BJ (cell line): ENCODE results near the gene VWA5B1. TPM values are rescaled to one million over a fixed set of nuclear protein-coding genes. Genes with fewer than 3 reads are reported as not detected.

Experiments
- CTCF ChIA-PET: fragments of 350-600 bp; formaldehyde crosslinking; extraction: SDS; loops from one replicate; lab custom pipeline; 2021; ENCODE audit warnings: antibody characterized with exemption, inconsistent platforms; lab: Yijun Ruan, JAX
- POLR2A ChIA-PET: fragments of 300-600 bp; sonication (Branson Sonifier 250); formaldehyde crosslinking; extraction: SDS; loops from one replicate; lab custom pipeline; 2021; ENCODE audit warnings: antibody characterized with exemption; lab: Charles Lee
- DNase-seq: peaks from one replicate; pipeline ENCODE4 v3.0.0-alpha.2; 2011; ENCODE audit warnings: low read depth
- H3K27me3 ChIP-seq: 2 replicates; pipeline ENCODE4 v1.6.0; 2011; ENCODE audit warnings: low read length; ENCODE audit not compliant: control insufficient read depth, insufficient read depth
- H3K36me3 ChIP-seq: 2 replicates; pipeline ENCODE4 v1.5.1; 2011; ENCODE audit warnings: low read length; ENCODE audit not compliant: control insufficient read depth, insufficient read depth
- H3K4me3 ChIP-seq: 2 replicates; pipeline ENCODE4 v1.5.1; 2011; ENCODE audit warnings: low read depth, mild to moderate bottlenecking, control low read depth, low read length
- CTCF ChIP-seq: IDR thresholded peaks from 2 replicates; pipeline ENCODE4 v1.5.1; 2011; ENCODE audit warnings: low read depth, mild to moderate bottlenecking, control low read depth, inconsistent platforms, low read length, moderate library complexity; ENCODE audit not compliant: insufficient read depth
- polyA plus RNA-seq: library from polyadenylated mRNA; depleted of rRNA; stranded (reverse); fragments of >200 nt; gene quantifications from 2 replicates; pipeline ENCODE4 v1.2.3, GENCODE V29; 2011

Gene VWA5B1
- polyA plus RNA-seq, 1 experiment: not detected

DNA sequence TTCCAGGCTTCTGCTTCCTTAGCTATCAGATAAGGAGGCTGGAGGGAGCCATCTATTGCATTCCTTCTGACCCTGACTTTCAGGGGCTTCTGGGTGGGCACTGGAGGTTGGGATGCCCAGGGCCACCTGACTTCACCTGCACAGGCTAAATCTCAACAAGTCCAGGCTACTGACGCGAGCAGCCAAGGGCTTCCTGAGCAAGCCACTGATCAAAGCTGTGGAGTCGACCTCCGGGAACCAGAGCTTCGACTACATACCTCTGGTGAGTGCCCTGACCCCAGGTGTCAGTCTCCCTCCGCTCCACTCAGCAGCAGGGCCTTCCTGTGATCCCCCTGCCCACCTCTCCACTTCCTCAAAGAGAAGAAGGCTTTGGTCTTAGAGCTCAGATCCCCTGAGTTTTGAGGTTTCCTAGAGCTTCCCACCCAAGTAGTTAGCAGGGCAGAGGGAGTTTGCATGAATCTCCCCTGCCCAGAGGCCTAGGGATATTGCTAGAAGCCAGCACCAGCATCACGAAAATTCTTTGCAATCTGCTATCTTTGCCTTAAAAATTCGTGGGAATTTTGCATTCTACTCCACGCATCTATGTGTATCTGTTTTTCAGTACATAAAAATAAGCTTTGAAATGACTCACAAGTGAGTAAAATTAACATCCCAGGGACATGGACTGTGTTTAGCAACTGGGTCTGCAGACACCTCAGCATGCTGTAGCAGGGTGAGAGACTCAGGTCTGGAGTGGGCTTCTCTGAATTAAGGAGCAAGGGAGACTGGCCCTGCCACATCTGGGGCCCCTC lies 61.4 kb downstream of the VWA5B1 start:
- Histone ChIP-seq H3K27me3 (peaks cover 2% of the 10 kb centered on the region), H3K4me3 (no peak overlapping the region), H3K36me3 (no peaks in the 10 kb centered on the region)
- CTCF ChIA-PET: interaction anchor here (0.8 to 1.7 kb wide), 2 partner anchors 10 to 25 kb away, joined by 3 read pairs; no protein-coding TSS in a partner anchor
- POLR2A ChIA-PET: no interaction called here
- DNase-seq: no peak
- no peak for TF ChIP-seq CTCF

- CTCF ChIA-PET: interaction anchor here (1.6 to 1.7 kb wide), 2 partner anchors 8 to 23 kb away, joined by 3 to 6 read pairs; no protein-coding TSS in a partner anchor
- POLR2A ChIA-PET: no interaction called here
- no peak for TF ChIP-seq CTCF
Observed at GRCh38 chr1:20353836-20354235, 63.2 kb downstream of the VWA5B1 start.

DNA sequence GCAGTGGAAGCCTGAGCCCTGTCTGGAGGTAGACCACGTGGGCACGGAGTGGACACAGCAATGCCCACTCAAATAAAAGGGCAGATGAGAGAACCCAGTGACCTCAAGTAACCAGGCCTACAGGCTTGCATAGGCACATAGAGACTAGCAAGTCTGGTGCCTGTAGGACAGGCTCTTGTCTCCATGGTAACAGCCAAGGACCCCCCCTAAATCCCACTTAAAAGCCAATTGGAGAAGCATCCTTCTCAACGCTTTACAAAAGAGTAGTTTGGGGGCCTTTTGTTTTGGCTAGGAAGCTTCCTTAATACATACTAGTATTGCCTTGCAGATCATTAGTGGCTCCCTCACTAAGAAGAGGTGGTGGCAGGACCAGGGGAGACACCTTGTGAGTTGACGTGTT lies 63.9 kb downstream of the VWA5B1 start:
- no peak for DNase-seq
- Histone ChIP-seq H3K4me3 (no peak overlapping the region), H3K27me3 (peaks cover 3% of the 10 kb centered on the region), H3K36me3 (no peaks in the 10 kb centered on the region)
- CTCF ChIA-PET: interaction anchor here (3.5 kb wide), 1 partner anchor 139 kb away, joined by 11 read pairs; no protein-coding TSS in a partner anchor
- POLR2A ChIA-PET: no interaction called here
- no peak for TF ChIP-seq CTCF

More at GRCh38 chr1:20353836-20354235, 63.2 kb downstream of the VWA5B1 start:
- no peak for DNase-seq
- no peaks in the 10 kb centered on the region for H3K36me3 ChIP-seq
- H3K27me3 ChIP-seq: peaks cover 3% of the 10 kb centered on the region
- H3K4me3 ChIP-seq: no peak overlapping the region

DNA sequence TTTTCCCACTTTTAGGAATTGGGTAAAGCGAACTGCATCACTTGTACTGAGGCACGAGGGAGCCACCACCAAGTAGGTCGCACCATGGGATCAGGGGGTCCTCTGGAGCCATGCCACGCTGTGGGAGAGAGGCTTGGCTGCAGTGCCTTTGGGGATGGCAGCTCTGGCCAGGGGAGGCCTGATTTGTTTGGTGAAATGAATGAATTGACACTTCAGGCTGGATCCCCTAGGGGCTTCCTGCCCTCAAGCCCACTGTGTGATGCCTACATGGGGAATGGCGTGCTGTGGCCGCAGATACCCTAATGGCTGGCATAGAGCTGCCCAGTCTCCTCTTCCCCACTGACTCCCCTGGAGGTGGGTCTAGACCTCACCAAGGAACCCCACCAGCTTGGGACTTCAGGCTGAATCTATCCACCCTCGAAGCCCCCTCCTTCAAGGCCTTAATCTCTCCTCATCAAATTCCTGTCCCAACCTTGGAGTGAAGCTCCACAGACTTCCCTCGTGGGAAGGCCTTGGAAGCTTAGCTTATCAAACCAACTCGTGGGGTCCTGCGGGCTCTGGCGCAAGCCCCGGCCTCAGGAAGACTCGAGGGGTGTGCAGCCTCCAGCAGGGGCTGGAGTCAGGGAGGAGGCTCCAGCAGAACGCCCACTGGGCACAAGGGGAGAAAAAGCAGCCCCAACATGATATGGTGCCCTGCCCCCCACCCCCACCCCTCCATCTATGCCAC lies 64.6 kb downstream of the VWA5B1 start:
- no peak for DNase-seq

More for the DNA sequence above, 64.6 kb downstream of the VWA5B1 start:
- POLR2A ChIA-PET: no interaction called here
- H3K27me3 ChIP-seq: peaks cover 5% of the 10 kb centered on the region
- H3K36me3 ChIP-seq: no peaks in the 10 kb centered on the region
- H3K4me3 ChIP-seq: no peak overlapping the region
- CTCF ChIA-PET: interaction anchor here (1.1 to 3.5 kb wide), 3 partner anchors 12 to 139 kb away, joined by 3 to 11 read pairs (median 3); no protein-coding TSS in a partner anchor
- TF ChIP-seq CTCF: no peak
